ENCODE results near the gene SLC44A3. TPM values are rescaled to one million over a fixed set of nuclear protein-coding genes. Genes with fewer than 3 reads are reported as not detected.

SLC44A3 gene
- total and polyA plus RNA-seq, 2 experiments from 2014 or later: 1.2 to 17.8 TPM

DNA sequence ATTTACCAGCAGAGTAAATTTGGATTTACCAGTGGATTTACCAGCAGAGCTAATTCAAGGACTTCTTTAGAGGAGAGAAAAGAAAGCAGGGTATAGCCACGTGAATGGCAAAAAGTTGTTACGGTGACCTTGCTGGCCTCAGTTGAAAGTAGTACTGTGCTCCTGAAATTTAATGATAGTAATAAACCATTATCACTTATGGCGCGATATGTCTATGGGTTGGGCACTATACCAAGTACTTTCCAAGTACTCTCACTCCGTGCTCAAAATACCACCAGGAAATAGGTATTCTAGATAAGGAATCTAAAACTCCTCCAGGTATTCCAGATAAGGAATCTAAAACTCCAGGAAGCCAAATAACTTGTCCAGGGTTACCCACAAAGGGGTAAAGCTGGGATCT lies 35.8 kb downstream of the SLC44A3 start:
- H3K27me3 ChIP-seq: no peaks in the 10 kb centered on the region
- no peak overlapping the region for H3K4me3 ChIP-seq
- TF ChIP-seq, protein P1, sequence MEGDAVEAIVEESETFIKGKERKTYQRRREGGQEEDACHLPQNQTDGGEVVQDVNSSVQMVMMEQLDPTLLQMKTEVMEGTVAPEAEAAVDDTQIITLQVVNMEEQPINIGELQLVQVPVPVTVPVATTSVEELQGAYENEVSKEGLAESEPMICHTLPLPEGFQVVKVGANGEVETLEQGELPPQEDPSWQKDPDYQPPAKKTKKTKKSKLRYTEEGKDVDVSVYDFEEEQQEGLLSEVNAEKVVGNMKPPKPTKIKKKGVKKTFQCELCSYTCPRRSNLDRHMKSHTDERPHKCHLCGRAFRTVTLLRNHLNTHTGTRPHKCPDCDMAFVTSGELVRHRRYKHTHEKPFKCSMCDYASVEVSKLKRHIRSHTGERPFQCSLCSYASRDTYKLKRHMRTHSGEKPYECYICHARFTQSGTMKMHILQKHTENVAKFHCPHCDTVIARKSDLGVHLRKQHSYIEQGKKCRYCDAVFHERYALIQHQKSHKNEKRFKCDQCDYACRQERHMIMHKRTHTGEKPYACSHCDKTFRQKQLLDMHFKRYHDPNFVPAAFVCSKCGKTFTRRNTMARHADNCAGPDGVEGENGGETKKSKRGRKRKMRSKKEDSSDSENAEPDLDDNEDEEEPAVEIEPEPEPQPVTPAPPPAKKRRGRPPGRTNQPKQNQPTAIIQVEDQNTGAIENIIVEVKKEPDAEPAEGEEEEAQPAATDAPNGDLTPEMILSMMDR (IDR thresholded peaks at IDR 0.05; ENCODE audit: low read depth, low read length): no peak
- no peak overlapping the region for H3K27ac ChIP-seq
- H3K4me1 ChIP-seq (ENCODE audit: low read depth): peaks cover 4% of the 10 kb centered on the region
- no peak for DNase-seq (ENCODE audit: low read depth in 1 of 2, low spot score in 1 of 2)
- H3K36me3 ChIP-seq: no peaks in the 10 kb centered on the region
- H3K9me3 ChIP-seq (ENCODE audit: low read depth): no peaks in the 10 kb centered on the region

DNA sequence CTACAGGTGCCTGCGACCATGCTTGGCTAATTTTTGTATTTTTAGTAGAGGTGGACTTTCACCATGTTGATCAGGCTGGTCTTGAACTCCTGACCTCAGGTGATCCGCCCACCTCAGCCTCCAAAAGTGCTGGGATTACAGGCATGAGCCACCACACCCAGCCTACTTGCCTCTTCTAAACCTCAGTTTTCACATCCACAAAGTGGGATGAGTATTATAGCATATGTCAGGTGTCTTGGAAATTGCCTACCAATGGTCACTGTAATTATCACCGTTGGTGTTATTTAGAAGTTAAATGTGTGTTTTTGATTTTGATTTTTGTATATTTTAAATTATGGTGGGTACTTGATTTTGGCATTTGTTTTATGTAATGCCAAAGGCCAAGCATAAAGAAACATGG lies 36.7 kb downstream of the SLC44A3 start:
- TF ChIP-seq, protein P1 (IDR thresholded peaks at IDR 0.05; ENCODE audit: low read depth, low read length): no peak
- DNase-seq (ENCODE audit: low read depth in 1 of 2, low spot score in 1 of 2): no peak

DNA sequence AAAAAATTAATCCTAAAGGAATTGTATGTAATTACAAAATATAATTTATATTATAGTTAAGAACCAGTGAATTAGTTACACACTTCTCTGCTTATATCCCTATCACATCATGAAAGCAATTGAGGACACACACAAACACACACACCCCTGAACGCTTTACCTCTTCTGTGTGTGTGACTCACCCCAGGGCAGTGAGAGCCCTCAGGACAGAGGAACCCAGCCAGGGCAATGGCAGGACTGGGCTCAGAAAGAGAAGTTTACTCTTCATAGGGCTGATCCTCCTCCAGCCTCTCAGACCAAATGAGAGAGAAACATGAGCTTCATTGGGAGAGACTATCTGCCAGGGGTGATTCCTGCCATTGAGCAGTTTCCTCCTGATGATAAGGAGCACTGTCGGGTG lies 38.1 kb downstream of the SLC44A3 start:
- Histone ChIP-seq H3K36me3 (no peaks in the 10 kb centered on the region), H3K4me3 (no peak overlapping the region), H3K9me3 (ENCODE audit: low read depth) (no peaks in the 10 kb centered on the region), H3K27me3 (no peaks in the 10 kb centered on the region), H3K27ac (no peak overlapping the region), H3K4me1 (ENCODE audit: low read depth) (peaks cover 4% of the 10 kb centered on the region)
- TF ChIP-seq, protein P1 (IDR thresholded peaks at IDR 0.05; ENCODE audit: low read depth, low read length): no peak
- DNase-seq (ENCODE audit: low read depth in 1 of 2, low spot score in 1 of 2): no peak

More for the DNA sequence above, 36.7 kb downstream of the SLC44A3 start:
- Histone ChIP-seq H3K36me3 (no peaks in the 10 kb centered on the region), H3K9me3 (ENCODE audit: low read depth) (no peaks in the 10 kb centered on the region), H3K4me1 (ENCODE audit: low read depth) (peaks cover 4% of the 10 kb centered on the region), H3K27me3 (no peaks in the 10 kb centered on the region), H3K4me3 (no peak overlapping the region), H3K27ac (no peak overlapping the region)

DNA sequence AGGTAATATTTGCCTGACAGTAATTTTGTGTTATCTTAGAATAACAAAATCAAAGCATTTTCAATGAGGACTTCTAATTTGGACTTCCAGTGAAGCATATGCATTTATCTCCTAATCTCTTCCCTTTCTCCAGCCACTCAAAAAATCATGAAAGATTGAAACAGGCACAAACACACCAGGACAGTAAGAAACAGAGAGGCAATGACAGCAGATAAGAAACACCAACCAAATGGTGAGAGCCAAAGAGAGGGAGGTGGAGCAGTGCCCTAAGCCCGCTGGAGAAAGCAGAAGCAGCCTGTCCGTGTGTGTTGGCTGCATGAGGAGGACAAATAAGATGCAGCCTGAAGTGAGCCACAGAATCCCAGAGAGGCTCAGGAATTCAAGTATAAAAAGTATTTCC lies 39.0 kb downstream of the SLC44A3 start:
- Histone ChIP-seq H3K9me3 (ENCODE audit: low read depth) (no peaks in the 10 kb centered on the region), H3K4me3 (no peak overlapping the region), H3K27ac (no peak overlapping the region), H3K27me3 (no peaks in the 10 kb centered on the region), H3K36me3 (no peaks in the 10 kb centered on the region), H3K4me1 (ENCODE audit: low read depth) (peaks cover 12% of the 10 kb centered on the region)
- DNase-seq (ENCODE audit: low read depth in 1 of 2, low spot score in 1 of 2): no peak
- TF ChIP-seq, protein P1 (IDR thresholded peaks at IDR 0.05; ENCODE audit: low read depth, low read length): no peak

DNA sequence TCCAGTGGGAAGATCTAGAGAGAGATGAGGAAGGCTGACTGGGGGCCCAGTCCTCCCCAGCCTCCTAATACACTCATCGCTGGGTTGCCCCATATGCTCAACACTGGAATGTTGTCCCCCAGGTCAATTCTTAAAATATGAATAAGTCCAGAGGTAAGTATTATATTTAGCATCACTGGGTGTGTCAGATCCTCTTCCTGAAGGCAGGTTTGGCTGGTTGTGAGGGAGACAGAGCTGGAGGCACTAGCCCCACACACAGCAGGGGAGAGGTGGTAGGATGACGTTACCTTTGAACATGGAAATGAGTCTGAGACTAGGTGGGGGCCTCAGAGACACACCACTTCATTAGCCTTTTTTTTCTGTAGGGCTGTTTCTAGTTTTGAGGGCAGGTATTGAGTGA lies 42.6 kb downstream of the SLC44A3 start:
- Histone ChIP-seq H3K4me3 (no peak overlapping the region), H3K36me3 (no peaks in the 10 kb centered on the region), H3K4me1 (ENCODE audit: low read depth) (peaks cover 43% of the 10 kb centered on the region), H3K9me3 (ENCODE audit: low read depth) (no peaks in the 10 kb centered on the region), H3K27me3 (no peaks in the 10 kb centered on the region), H3K27ac (no peak overlapping the region)
- TF ChIP-seq, protein P1 (IDR thresholded peaks at IDR 0.05; ENCODE audit: low read depth, low read length): no peak
- DNase-seq (ENCODE audit: low read depth in 1 of 2, low spot score in 1 of 2): no peak
